Brain pericyte (primary cell): ENCODE results near the gene EME2.
"Not testable (repeated sequence)": the region's sequence is repeated elsewhere in the genome, so short reads cannot be mapped to it uniquely, and the experiment has no call there.

ENCODE experiments used
- DNase-seq: peaks from one replicate; pipeline ENCODE4 v3.0.0-alpha.2; 2012; ENCODE audit warnings: low read depth, low spot score

EME2 gene

GRCh38 chr16:1772362-1772907, at the start of gene EME2:
Gene EME2 (plus strand): TSS chr16:1772810. CDS start chr16:1773228, 418 bp downstream.
- DNase-seq, result no peak

- no peak for DNase-seq
These were observed 49.0 kb upstream of the EME2 start for GRCh38 chr16:1723450-1724147.

GRCh38 chr16:1724491-1724890, 48.1 kb upstream of the EME2 start:
- no peak for DNase-seq

GRCh38 chr16:1726661-1727502, 45.7 kb upstream of the EME2 start:
- no peak for DNase-seq

GRCh38 chr16:1727651-1728624, 44.7 kb upstream of the EME2 start:
- DNase-seq, result no peak

- no peak for DNase-seq
These were observed 43.6 kb upstream of the EME2 start for GRCh38 chr16:1729026-1729425.

GRCh38 chr16:1729445-1729844, 43.2 kb upstream of the EME2 start:
- DNase-seq, result no peak

- DNase-seq, result no peak
These were observed 41.5 kb upstream of the EME2 start for GRCh38 chr16:1731073-1731472.

GRCh38 chr16:1731603-1732002, 41.0 kb upstream of the EME2 start:
- no peak for DNase-seq

- DNase-seq, result no peak
These were observed 40.5 kb upstream of the EME2 start for GRCh38 chr16:1732071-1732470.

- DNase-seq, result not testable (repeated sequence)
These were observed 40.0 kb upstream of the EME2 start for GRCh38 chr16:1732551-1732987.

GRCh38 chr16:1734123-1734522, 38.5 kb upstream of the EME2 start:
- DNase-seq, result no peak

- DNase-seq, result no peak
These were observed 37.8 kb upstream of the EME2 start for GRCh38 chr16:1734816-1735215.

GRCh38 chr16:1740234-1740633, 32.4 kb upstream of the EME2 start:
- DNase-seq, result no peak

GRCh38 chr16:1740781-1741490, 31.7 kb upstream of the EME2 start:
- no peak for DNase-seq

GRCh38 chr16:1741553-1742165, 31.0 kb upstream of the EME2 start:
- DNase-seq, result no peak

GRCh38 chr16:1743376-1744337, 29.0 kb upstream of the EME2 start:
- no peak for DNase-seq

GRCh38 chr16:1744338-1744840, 28.2 kb upstream of the EME2 start:
- no peak for DNase-seq
